GM23338 (cell line): ENCODE measurements around the gene COL6A3.

Source experiments
- CREB1 ChIP-seq: fragments of 250-450 bp; sonication (Bioruptor Pico); IDR thresholded peaks from 2 replicates; pipeline ENCODE4 v1.5.0; 2020; ENCODE audit warnings: low read depth, mild to moderate bottlenecking, moderate library complexity
- CTCF ChIP-seq, 2 experiments: fragments of 200-600 bp in 1 of 2; sonication (generic) in 1 of 2; conservative IDR thresholded peaks; 2 replicates each; pipeline versions ENCODE4 v1.5.1 to v1.6.1; 2016 to 2017; ENCODE audit warnings: antibody characterized with exemption in 2 of 2, low read depth in 2 of 2, mild to moderate bottlenecking in 2 of 2, moderate library complexity in 1 of 2
- EZH2 ChIP-seq: fragments of 200-600 bp; sonication (generic); IDR thresholded peaks from one replicate; pipeline ENCODE4 v1.8.0; 2017; ENCODE audit warnings: antibody characterized with exemption, mild to moderate bottlenecking, low read depth; ENCODE audit not compliant: unreplicated experiment
- EZH2phosphoT487 ChIP-seq: fragments of 200-600 bp; sonication (generic); IDR thresholded peaks from one replicate; pipeline ENCODE4 v1.8.1; 2018; ENCODE audit warnings: antibody characterized with exemption; ENCODE audit not compliant: unreplicated experiment
- JUNB ChIP-seq: IDR thresholded peaks from one replicate; pipeline ENCODE4 v1.6.1; 2016; ENCODE audit warnings: antibody characterized with exemption; ENCODE audit not compliant: unreplicated experiment
- POLR2AphosphoS5 ChIP-seq: IDR thresholded peaks from 2 replicates; pipeline ENCODE4 v1.6.1; 2016; ENCODE audit warnings: antibody characterized with exemption, low read depth
- REST ChIP-seq: IDR thresholded peaks from one replicate; pipeline ENCODE4 v1.6.1; 2018; ENCODE audit warnings: antibody characterized with exemption; ENCODE audit not compliant: unreplicated experiment
- STAT1 ChIP-seq: IDR thresholded peaks from one replicate; pipeline ENCODE4 v1.6.1; 2016; ENCODE audit warnings: antibody characterized with exemption; ENCODE audit not compliant: unreplicated experiment
- ZNF462 ChIP-seq: fragments of 250-450 bp; sonication (Bioruptor Pico); IDR thresholded peaks from 2 replicates; pipeline ENCODE4 v1.5.0; 2020; ENCODE audit warnings: mild to moderate bottlenecking, moderate library complexity

GRCh38 chr2:237314198-237314597, 99.8 kb downstream of the COL6A3 start:
- TF ChIP-seq CTCF (conservative IDR thresholded peaks at IDR 0.05; ENCODE audit: low read depth in 2 of 2) (no peak), POLR2AphosphoS5 (no peak), REST (no peak), EZH2phosphoT487 (no peak), EZH2 (no peak), JUNB (no peak), ZNF462 (no peak), CREB1 (CRISPR knock-in tag) (no peak), STAT1 (no peak)
